ENCODE measurements around the gene SEMA4D.

The SEMA4D gene

DNA sequence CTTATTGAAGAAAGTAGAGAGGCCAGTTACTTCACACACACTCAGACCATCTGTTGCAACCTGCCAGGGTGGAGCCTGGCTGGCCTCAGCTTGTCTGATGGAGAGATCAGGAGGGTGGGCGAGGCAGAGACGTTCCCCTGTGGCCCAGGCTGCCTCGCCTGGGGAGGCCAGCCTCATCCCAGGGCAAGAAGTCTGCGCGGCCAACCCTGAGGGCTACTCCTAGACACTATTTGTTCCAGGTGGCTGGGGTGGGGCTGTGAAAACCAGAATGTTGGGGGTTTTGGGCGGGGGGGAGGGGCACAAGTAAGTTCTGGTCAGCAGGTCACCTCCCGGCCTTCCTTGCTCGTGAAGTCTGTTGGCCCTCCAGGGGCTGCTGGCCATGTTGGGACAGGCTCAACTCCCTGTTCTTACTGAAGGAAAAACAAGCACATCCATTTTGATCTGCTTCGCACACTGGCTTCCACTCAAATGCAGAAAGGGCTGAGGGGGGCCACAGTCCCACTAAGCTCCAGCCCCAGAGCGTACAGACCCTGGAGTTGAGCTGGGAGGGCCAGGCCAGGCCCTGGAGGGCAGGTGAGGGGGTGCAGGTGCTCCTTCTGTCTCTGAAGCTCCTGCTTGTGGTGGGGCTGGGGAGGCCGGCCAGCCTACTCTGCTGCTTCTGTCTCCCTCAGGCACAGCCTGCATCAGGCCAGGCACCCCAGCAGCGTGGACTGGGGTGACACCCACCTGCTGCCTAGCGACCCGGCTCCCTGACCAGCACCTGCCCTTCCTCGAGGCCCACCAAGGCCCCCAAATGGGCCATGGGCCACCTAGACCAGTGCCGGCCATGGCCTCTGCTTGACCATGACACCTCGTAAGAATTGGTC, 133.0 kb downstream of the SEMA4D start:
- DNase-seq: no peak

- DNase-seq: no peak
Observed at GRCh38 chr9:89363921-89364665, 133.8 kb downstream of the SEMA4D start.

DNA sequence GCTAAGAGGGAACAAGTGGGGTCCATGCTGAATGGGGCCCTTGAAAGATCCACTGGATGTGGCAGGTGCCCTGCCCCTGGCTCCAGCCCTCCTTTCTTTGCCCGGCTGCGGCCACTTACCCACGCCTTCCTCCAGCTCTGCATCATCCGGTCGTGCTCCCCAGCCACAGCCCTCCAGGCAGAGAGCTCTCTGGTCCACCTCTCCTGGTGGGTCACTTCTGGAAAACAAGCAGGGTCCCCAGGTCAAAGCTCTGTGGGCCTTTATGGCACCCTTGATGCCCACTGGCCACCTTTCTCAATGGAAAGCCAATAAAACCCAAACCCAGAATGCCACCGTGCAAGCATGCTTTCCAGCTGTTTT, 134.6 kb downstream of the SEMA4D start:
- no peak for DNase-seq

DNA sequence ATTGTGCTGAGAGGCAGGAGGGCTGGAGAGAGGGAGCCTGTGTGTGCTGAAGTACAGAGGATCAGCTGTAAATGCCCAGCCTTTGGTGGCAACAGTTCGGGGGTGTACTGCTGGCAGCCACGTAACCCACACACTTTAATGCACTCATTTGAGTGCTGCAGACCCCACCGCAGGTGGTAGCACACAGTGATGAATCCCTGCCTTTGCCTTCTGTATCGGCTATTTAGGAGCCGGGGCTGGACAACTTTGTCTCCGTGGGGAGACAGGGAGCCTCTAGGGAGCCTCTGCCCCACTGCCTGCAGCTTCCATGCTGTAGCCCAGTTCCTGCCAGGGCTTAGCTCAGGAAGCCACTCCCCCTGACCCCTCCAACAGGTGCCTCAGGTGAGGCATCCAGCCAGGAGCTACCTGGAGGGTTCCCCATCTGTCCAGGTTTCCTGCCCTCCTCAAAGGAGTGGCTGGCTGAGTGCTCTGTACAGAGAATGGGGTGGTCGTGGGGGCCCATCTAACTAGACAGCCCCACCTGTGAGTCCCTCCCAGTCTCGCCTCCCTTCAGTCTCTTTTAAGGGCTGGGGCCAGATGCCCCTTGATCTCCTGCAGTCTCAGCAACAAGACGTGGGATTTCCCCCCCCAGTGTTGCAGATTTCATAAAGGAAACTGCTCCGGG, 135.1 kb downstream of the SEMA4D start:
- no peak for DNase-seq

- no peak for DNase-seq
Observed at GRCh38 chr9:89361816-89362646, 135.9 kb downstream of the SEMA4D start.

DNA sequence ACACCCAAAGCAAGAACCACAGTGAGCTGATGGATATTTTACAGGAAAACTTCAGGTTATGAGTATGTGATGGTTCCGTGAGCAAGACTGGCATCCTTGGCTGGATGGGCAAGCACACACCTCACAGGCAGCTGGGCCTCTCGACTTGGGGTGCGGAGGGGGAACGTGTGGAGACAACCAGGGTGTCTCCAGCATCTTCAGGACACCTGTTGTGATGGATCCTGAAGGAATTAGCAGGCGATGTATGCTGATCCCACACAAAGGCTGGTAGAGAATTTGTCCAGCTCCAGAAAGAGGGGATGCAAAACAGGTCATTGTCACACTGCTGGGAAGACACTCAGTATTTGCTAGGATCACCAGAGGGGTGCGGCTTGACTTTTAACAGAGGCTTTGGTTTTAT, 136.9 kb downstream of the SEMA4D start:
- DNase-seq: no peak

DNA sequence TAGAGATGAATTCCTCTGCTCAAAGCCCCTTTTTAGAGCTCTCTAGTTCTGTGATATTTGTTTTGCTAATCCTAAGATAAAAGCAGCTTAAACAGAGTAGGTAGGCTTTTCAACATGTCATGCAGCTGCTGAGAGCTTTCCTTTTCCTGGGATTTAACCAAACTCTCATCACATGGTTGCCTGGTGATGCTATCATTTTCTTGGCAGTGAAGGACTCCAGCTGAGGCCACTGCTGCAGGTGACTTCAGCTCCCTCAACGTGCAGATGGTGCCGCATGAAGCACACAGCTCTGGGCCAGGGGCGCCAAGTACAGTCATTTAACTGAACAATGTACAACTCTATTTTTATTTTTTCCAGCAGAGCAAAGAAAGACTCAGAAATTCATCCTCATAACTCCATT, 137.4 kb downstream of the SEMA4D start:
- no peak for DNase-seq

- DNase-seq: no peak
Observed at GRCh38 chr9:89359751-89360261, 138.1 kb downstream of the SEMA4D start.

DNA sequence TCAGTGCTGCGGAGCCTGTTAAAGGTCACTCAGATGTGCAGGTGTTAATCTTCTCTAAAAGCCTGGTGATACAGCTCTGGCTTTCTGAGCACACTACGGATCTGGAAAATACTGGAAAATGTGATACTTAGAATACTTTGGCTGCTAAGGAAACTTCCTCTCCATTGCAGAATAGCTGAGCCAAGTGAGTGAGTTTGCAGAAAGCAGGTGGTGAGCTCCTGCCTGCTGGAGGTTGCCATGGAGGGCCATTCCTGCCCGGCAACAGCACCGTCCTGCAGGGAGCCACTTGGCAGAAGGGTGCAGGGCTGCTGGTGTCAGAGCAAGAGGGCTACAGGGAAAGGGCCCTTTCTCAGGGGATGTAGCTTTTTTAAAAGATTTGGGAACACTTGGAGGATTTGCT, 138.9 kb downstream of the SEMA4D start:
- DNase-seq: no peak

DNA sequence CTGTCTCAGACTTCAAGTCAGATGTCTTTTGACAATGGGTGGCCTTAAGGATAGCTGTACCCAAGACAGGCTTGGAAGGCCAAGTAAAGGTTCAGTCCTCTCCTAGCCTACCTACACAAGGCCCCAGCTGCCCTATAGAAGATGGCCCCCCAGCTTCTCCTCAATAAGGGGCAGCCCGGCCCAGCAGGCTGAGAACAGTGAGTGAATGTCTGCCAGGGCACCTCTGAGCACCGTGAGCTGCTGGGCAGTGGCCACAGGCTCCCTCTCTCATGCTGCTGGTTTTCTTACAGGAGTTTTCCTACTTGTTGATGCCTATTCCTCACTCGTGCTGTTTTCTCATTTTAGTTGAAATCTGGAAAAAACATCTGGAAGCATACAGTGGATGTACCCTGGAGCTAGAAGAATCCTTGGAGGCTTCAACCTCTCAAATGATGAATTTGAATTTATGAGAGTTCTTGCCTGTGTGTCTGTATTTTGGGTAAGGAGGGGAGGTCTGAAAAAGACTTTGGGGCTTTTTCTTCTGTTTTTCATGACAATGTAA, 139.5 kb downstream of the SEMA4D start:
- DNase-seq: no peak

DNA sequence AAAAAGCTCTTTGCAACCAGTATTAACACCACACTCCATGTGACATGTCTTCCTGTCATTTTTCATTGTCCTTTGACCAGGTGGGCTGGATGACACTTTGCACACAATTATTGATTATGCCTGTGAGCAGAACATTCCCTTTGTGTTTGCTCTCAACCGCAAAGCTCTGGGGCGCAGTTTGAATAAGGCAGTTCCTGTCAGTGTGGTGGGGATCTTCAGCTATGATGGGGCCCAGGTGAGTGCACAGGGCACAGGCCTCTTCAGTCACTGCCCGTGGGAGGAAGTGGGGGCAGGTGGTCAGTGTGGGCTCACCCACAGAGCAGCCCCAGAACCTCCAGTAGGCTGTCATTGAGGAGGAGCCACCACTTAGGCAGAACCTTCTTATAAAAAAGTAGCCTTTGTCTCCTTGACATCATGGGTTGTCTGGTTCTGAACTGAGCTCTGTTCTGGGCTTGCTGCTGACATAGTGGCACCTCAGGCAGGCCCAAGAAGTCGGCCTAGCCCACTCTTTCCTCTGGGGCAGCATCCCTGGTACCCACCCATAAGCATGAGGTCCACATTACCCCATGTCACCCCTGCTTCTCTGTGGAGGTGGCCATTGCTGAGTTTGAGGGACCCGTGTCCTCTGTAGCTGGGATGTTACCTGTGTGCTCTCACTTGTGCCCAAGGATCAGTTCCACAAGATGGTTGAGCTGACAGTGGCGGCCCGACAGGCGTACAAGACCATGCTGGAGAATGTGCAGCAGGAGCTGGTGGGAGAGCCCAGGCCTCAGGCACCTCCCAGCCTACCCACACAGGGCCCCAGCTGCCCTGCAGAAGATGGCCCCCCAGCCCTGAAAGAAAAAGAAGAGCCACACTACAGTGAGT, 140.3 kb downstream of the SEMA4D start:
- DNase-seq: no peak

DNA sequence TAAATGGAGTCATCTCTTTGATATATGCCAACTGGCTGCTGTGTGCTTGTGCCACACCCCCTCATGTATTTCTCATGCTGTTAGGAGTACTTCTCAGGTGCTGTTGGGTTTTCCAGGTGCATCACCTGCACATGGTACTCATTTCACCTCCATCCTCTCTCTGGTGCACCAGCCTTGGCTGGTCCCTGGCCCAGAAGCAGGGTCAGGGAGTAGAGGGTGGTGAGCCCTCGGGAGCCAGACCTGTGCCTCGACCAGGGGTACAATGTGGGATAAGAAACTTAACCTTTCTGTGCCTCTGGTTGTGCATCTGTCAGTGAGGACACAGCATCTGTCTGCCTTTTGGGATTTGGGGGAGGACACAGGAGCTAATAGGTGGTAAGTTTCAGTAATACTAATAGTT, 141.1 kb downstream of the SEMA4D start:
- no peak for DNase-seq

GRCh38 chr9:89354471-89354870, 143.4 kb downstream of the SEMA4D start:
- DNase-seq: no peak

DNA sequence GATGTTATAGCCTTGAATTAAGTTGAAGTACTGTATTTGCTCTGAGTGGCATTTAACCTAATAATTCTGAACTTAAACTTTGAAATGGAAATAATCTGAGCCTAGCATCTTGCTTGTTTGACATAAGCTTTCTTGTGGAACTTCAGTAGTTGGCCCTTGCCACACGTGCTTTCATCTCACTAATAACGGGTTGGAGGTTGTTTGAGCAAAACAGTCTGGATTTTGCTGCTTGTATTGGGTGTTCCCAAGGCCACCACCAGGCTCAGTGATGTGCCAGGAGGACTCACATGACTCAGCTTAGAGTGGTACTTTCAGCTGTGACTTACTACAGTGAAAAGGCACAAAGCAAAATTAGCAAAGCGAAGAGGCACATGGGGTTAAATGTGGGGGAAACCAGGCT, 143.9 kb downstream of the SEMA4D start:
- no peak for DNase-seq

DNA sequence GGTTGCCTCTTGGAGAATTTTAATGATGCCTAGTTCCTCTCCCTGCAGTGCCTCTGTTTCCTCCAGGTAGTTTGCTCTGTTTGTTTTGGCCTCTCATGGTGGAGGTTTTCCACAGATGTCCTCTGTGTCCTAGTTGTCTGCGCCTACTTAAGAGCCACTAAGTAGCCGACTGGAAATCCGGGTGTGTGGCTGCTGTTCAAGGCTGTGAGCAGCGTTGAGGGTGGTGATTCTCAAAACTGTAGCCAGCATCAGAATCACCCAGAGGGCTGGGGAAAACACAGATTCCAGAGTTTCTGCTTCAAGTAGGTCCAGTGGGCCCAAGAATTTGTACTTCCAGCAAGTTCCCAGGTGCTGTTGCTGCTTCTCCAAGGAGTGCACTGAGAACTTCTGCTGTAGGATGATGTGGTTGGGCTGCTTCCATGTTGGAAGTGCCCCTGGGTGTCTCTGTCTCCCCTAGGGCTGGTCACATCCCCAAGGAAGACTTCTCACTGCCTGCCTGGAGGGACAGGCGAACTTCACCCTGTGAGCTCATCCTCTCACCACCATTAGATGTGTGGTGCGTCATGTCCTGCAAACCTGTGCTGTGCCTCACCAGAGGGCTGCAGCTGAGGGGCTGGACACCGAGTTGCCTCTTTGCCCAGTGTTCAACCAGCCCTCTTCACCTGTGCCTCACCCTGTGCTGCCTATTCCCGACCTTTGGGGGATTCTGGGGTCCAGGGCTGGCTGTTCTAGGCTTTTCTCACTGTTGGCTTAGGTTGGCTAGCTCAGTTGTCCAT, 144.9 kb downstream of the SEMA4D start:
- DNase-seq: no peak

DNA sequence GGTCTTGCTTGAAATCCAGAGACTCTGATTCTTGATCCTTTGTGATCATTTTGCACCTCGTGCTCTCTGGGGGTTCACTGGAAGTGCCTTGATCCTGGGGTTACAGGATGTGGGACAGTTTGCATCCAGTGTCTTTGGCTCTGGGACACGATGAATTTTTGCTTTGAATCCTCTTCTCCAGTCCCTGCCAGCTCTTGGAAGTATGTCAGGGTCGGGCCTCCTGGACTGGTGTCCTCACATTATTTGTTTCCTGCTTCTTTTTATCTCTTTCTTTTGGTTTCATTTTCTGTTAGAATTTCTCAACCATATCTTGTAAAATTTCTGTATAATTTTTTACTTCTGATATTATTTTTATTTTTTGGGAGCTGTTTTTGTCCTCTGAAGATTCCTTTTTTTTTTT, 145.5 kb downstream of the SEMA4D start:
- no peak for DNase-seq

- DNase-seq: no peak
Observed at GRCh38 chr9:89351584-89352300, 146.2 kb downstream of the SEMA4D start.

- no peak for DNase-seq
Observed at GRCh38 chr9:89350988-89351557, 146.8 kb downstream of the SEMA4D start.

DNA sequence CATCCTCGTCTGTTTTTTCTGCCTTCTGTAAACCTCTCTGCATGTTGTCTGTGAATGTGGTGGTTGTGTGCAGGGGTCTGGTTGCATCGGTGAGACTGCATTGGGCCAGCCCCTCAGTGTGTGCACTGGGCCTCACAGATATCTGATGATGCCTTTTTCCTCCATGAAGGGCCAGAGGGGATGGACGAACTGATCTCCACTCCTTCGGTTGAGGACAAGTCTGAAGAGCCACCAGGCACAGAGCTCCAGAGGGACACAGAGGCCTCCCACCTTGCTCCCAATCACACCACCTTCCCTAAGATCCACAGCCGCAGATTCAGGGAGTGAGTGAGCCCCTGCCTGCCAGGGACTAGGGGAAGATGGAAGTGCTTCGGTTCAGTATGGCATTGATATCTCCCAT, 148.3 kb downstream of the SEMA4D start:
- DNase-seq: no peak

DNA sequence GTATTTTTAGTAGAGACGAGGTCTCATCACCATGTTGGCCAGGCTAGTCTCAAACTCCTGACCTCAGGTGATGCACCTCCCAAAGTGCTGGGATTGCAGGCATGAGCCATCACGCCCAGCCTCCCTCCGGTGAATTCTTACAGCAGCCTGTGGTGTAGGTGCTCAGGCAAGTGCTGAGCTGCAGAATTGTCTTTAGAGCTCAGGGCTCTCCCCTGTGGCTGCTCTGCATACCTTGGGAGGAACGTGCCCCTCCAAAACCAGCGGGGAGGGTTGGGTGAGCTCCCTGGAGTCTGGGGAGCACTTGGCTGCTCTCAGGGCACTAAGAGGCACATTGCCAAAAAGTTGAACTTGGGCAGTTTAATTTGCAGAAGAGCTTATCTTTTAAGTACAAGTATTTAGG, 150.3 kb downstream of the SEMA4D start:
- DNase-seq: no peak
